ENCODE data around the gene TMEM270.

GRCh38 chr7:73879977-73880681 is 19.2 kb downstream of the TMEM270 start:
- TF ChIP-seq MYC (IDR thresholded peaks at IDR 0.05; ENCODE audit: low read depth, low read length) (no peak), CTCF (IDR thresholded peaks at IDR 0.05; ENCODE audit: low read depth, low read length) (no peak), MAX (IDR thresholded peaks at IDR 0.05; ENCODE audit: low read depth, low read length) (no peak), POLR2A (IDR thresholded peaks at IDR 0.05; ENCODE audit: extremely low read depth, insufficient read length) (no peak)
